A549 (cell line): Measurements from ENCODE around the gene PRKRA. TPM values are rescaled to one million over a fixed set of nuclear protein-coding genes. Genes with fewer than 3 reads are reported as not detected.

Experiments used
- ATAC-seq, 2 experiments: fragments of 200-7000 bp in 1 of 2; fragments of >200 bp in 1 of 2; cut with Nextera tagmentation in 1 of 2; cut with Tn5 transposase in 1 of 2; 3 replicates each; pipeline versions ENCODE4 v1.8.0 to v1.9.1; 2018 to 2020; ENCODE audit warnings: mild to moderate bottlenecking in 1 of 2, moderate library complexity in 1 of 2
- CTCF ChIA-PET: fragments of 300-600 bp; sonication (Branson Sonifier 250); formaldehyde crosslinking; extraction: SDS; loops from one replicate; lab custom pipeline; 2021; ENCODE audit warnings: antibody characterized with exemption, inconsistent platforms; lab: Yijun Ruan, JAX
- POLR2A ChIA-PET: fragments of 350-600 bp; formaldehyde crosslinking; extraction: SDS; loops from one replicate; lab custom pipeline; 2021; ENCODE audit warnings: antibody characterized with exemption, inconsistent platforms; lab: Yijun Ruan, JAX
- DNase-seq, 2 experiments: peaks; one replicate each; pipeline versions ENCODE4 v3.0.0 to v3.0.0-alpha.2; 2011 to 2016; ENCODE audit warnings: low read depth in 1 of 2, low spot score in 1 of 2
- FAIRE-seq: peaks from 2 replicates; lab custom pipeline; 2011; peaks lifted over from hg19 to GRCh38; lab: Jason Lieb, UNC
- H3K27ac ChIP-seq, 2 experiments: fragments of >200 bp; sonication (Bioruptor Twin); formaldehyde crosslinking; 3 replicates each; pipeline ENCODE4 v1.5.1; 2016 to 2017
- H3K4me1 ChIP-seq: fragments of >200 bp; sonication (Bioruptor Twin); formaldehyde crosslinking; 3 replicates; pipeline ENCODE4 v1.6.1; 2016
- H3K4me2 ChIP-seq: fragments of >200 bp; sonication (Bioruptor Twin); formaldehyde crosslinking; 3 replicates; pipeline ENCODE4 v1.6.1; 2016
- H3K4me3 ChIP-seq: fragments of >200 bp; sonication (Bioruptor Twin); formaldehyde crosslinking; 3 replicates; pipeline ENCODE4 v1.5.1; 2016
- H3K9me3 ChIP-seq: fragments of >200 bp; sonication (Bioruptor Twin); formaldehyde crosslinking; 3 replicates; pipeline ENCODE4 v1.6.1; 2016
- CBX8 ChIP-seq: fragments of 200-600 bp; sonication (generic); IDR thresholded peaks from 2 replicates; pipeline ENCODE4 v1.6.1; 2016
- CEBPB ChIP-seq, 2 experiments: fragments of >200 bp in 1 of 2; sonication (Bioruptor Twin) in 1 of 2; formaldehyde crosslinking in 1 of 2; IDR thresholded peaks; 2 replicates each; pipeline ENCODE4 v1.6.1; 2012 to 2016
- EHF ChIP-seq: fragments of 250-450 bp; sonication (Bioruptor Pico); IDR thresholded peaks from 2 replicates; pipeline ENCODE4 v1.5.0; 2020; ENCODE audit warnings: mild to moderate bottlenecking
- EHMT2 ChIP-seq: fragments of 200-600 bp; sonication (generic); IDR thresholded peaks from 2 replicates; pipeline ENCODE4 v1.6.1; 2016; ENCODE audit warnings: antibody characterized with exemption, low read depth, mild to moderate bottlenecking, moderate library complexity
- EP300 ChIP-seq, 2 experiments: fragments of >200 bp; sonication (Bioruptor Twin); formaldehyde crosslinking; IDR thresholded peaks; 2 replicates in 1 of 2; 3 replicates in 1 of 2; pipeline ENCODE4 v1.6.1; 2016 to 2017
- ESRRA ChIP-seq: fragments of 150-350 bp; IDR thresholded peaks from 2 replicates; pipeline ENCODE4 v1.6.1; 2014; ENCODE audit warnings: mild to moderate bottlenecking, low read length, borderline replicate concordance
- FOSB ChIP-seq: fragments of 250-450 bp; sonication (Bioruptor Pico); IDR thresholded peaks from 2 replicates; pipeline ENCODE4 v1.5.0; 2020; ENCODE audit warnings: mild to moderate bottlenecking, moderate library complexity
- FOSL2 ChIP-seq, 2 experiments: fragments of 450-650 bp in 1 of 2; fragments of >200 bp in 1 of 2; sonication (Bioruptor Twin) in 1 of 2; formaldehyde crosslinking; IDR thresholded peaks; 2 replicates each; pipeline versions ENCODE4 v1.5.0 to v1.6.1; 2016 to 2020; ENCODE audit warnings: mild to moderate bottlenecking in 1 of 2, moderate library complexity in 1 of 2
- GATA3 ChIP-seq: IDR thresholded peaks from 2 replicates; pipeline ENCODE4 v1.6.1; 2012; ENCODE audit warnings: borderline replicate concordance
- HEYL ChIP-seq: fragments of 250-450 bp; sonication (Bioruptor Pico); IDR thresholded peaks from 2 replicates; pipeline ENCODE4 v1.8.0; 2021; ENCODE audit warnings: mild to moderate bottlenecking, moderate library complexity
- MAFK ChIP-seq: fragments of 450-650 bp; IDR thresholded peaks from 2 replicates; pipeline ENCODE4 v1.6.1; 2014; ENCODE audit not compliant: partially characterized antibody
- MAZ ChIP-seq: fragments of 150-350 bp; IDR thresholded peaks from 2 replicates; pipeline ENCODE4 v1.6.1; 2014; ENCODE audit warnings: antibody characterized with exemption, low read depth, low read length, borderline replicate concordance
- NPAS2 ChIP-seq: fragments of 250-450 bp; sonication (Bioruptor Pico); IDR thresholded peaks from 2 replicates; pipeline ENCODE4 v1.8.0; 2022; ENCODE audit warnings: mild to moderate bottlenecking, moderate library complexity, borderline replicate concordance
- PHF8 ChIP-seq: fragments of 200-600 bp; sonication (generic); IDR thresholded peaks from 2 replicates; pipeline ENCODE4 v1.6.1; 2016; ENCODE audit warnings: low read depth, mild to moderate bottlenecking, antibody characterized with exemption, moderate library complexity, borderline replicate concordance
- POLR2A ChIP-seq: IDR thresholded peaks from 2 replicates; pipeline ENCODE4 v1.6.1; 2012; ENCODE audit warnings: mild to moderate bottlenecking, low read length
- TFCP2L1 ChIP-seq: fragments of 250-450 bp; sonication (Bioruptor Pico); IDR thresholded peaks from 2 replicates; pipeline ENCODE4 v1.5.0; 2021; ENCODE audit warnings: mild to moderate bottlenecking
- TP53 ChIP-seq: fragments of 250-450 bp; sonication (Bioruptor Pico); IDR thresholded peaks from 2 replicates; pipeline ENCODE4 v1.5.0; 2021; ENCODE audit warnings: mild to moderate bottlenecking, moderate library complexity
- ZNF302 ChIP-seq: fragments of 250-450 bp; sonication (Bioruptor Pico); IDR thresholded peaks from 2 replicates; pipeline ENCODE4 v1.9.0; 2021; ENCODE audit warnings: inconsistent platforms, mild to moderate bottlenecking, moderate library complexity
- ZSCAN20 ChIP-seq: fragments of 250-450 bp; sonication (Bioruptor Pico); IDR thresholded peaks from 2 replicates; pipeline ENCODE4 v1.8.0; 2022; ENCODE audit warnings: mild to moderate bottlenecking, moderate library complexity
- WGBS: methylation state at CpG from one replicate; pipeline ENCODE4 v1.1.6; 2017; ENCODE audit errors: missing lambda C conversion rate; 5-methylcytosine and 5-hydroxymethylcytosine counted together
- polyA plus RNA-seq, 4 experiments: library from polyadenylated mRNA; depleted of rRNA in 3 of 4; stranded (reverse); fragments of >200 nt; fragmentation: RNase III in 1 of 4; extraction: RNeasy Plus Mini Kit Qiagen cat#74134 plus additional on column Dnase treatment in 1 of 4; gene quantifications; 2 replicates in 3 of 4; 3 replicates in 1 of 4; pipeline ENCODE4 v1.2.3, GENCODE V29; 2011 to 2017
- TF ChIP-seq, protein P1 (sequence below): fragments of 200-600 bp; sonication (generic); IDR thresholded peaks from 2 replicates; pipeline ENCODE4 v1.6.1; 2016; ENCODE audit warnings: antibody characterized with exemption, mild to moderate bottlenecking, moderate library complexity
- TF ChIP-seq, protein P2 (sequence below): IDR thresholded peaks from 2 replicates; pipeline ENCODE4 v1.6.1; 2012
- TF ChIP-seq, protein P3 (sequence below): fragments of 250-450 bp; sonication (Bioruptor Pico); IDR thresholded peaks from 2 replicates; pipeline ENCODE4 v1.5.0; 2021; ENCODE audit warnings: mild to moderate bottlenecking, moderate library complexity, borderline replicate concordance
- TF ChIP-seq, protein P4 (sequence below): fragments of 450-650 bp; IDR thresholded peaks from 2 replicates; pipeline ENCODE4 v1.6.1; 2014; ENCODE audit warnings: antibody characterized with exemption

The PRKRA gene
- polyA plus RNA-seq, 2 of the 4 experiments (the other 2 are of a cell fraction) = 44.1 to 63.4 TPM

DNA sequence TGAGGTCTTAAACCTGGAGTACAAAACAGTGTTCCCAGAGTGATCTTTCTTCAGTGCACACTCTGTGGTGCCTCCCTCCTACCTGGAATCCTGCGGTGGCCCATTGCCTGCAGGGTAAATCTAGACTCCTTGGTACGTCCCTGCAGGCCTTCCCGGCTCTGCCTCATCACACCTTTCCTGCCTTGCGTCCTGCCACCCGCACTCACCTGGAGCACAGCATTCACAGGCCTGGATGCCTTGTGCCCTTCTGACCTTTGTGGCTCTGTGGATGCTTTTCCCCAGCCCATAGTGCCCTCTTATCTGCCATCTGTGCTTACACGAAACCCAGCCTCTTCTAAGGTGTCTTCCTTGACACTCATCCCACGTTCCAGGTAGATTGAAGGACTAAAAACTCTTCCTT lies 62.7 kb downstream of the PRKRA start:
- H3K4me3 ChIP-seq = no peak overlapping the region
- no peak for FAIRE-seq
- H3K27ac ChIP-seq = no peak overlapping the region
- WGBS = 78% methylated on average over 7 of the region's 7 CpGs
- no peak for TF ChIP-seq EHF (CRISPR knock-in tag)
- no peak for TF ChIP-seq NPAS2 (CRISPR knock-in tag)
- TF ChIP-seq EHMT2 = no peak
- TF ChIP-seq TP53 (CRISPR knock-in tag) = no peak
- no peak for TF ChIP-seq GATA3
- no peak for TF ChIP-seq EP300 (IDR thresholded peaks at IDR 0.05)
- TF ChIP-seq TFCP2L1 (CRISPR knock-in tag) = no peak
- TF ChIP-seq PHF8 = no peak
- TF ChIP-seq, protein P1, sequence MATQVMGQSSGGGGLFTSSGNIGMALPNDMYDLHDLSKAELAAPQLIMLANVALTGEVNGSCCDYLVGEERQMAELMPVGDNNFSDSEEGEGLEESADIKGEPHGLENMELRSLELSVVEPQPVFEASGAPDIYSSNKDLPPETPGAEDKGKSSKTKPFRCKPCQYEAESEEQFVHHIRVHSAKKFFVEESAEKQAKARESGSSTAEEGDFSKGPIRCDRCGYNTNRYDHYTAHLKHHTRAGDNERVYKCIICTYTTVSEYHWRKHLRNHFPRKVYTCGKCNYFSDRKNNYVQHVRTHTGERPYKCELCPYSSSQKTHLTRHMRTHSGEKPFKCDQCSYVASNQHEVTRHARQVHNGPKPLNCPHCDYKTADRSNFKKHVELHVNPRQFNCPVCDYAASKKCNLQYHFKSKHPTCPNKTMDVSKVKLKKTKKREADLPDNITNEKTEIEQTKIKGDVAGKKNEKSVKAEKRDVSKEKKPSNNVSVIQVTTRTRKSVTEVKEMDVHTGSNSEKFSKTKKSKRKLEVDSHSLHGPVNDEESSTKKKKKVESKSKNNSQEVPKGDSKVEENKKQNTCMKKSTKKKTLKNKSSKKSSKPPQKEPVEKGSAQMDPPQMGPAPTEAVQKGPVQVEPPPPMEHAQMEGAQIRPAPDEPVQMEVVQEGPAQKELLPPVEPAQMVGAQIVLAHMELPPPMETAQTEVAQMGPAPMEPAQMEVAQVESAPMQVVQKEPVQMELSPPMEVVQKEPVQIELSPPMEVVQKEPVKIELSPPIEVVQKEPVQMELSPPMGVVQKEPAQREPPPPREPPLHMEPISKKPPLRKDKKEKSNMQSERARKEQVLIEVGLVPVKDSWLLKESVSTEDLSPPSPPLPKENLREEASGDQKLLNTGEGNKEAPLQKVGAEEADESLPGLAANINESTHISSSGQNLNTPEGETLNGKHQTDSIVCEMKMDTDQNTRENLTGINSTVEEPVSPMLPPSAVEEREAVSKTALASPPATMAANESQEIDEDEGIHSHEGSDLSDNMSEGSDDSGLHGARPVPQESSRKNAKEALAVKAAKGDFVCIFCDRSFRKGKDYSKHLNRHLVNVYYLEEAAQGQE = no peak
- TF ChIP-seq MAFK = no peak
- TF ChIP-seq FOSB (CRISPR knock-in tag) = no peak
- TF ChIP-seq ESRRA = no peak
- no peak for TF ChIP-seq HEYL (CRISPR knock-in tag)
- no peak for TF ChIP-seq FOSL2 (IDR thresholded peaks at IDR 0.05)
- TF ChIP-seq FOSL2 (CRISPR knock-in tag; IDR thresholded peaks at IDR 0.05) = no peak
- TF ChIP-seq ZSCAN20 (CRISPR knock-in tag) = no peak
- TF ChIP-seq MAZ = no peak
- ATAC-seq = no peak
- no peak overlapping the region for H3K4me2 ChIP-seq
- H3K9me3 ChIP-seq = no peaks in the 10 kb centered on the region
- no peaks in the 10 kb centered on the region for H3K4me1 ChIP-seq
- ChIA-PET CTCF (interaction anchor here (1.8 kb wide), 1 partner anchor 26 kb away, joined by 4 read pairs; no protein-coding TSS in a partner anchor), POLR2A (no interaction called here)
- DNase-seq = no peak

DNA sequence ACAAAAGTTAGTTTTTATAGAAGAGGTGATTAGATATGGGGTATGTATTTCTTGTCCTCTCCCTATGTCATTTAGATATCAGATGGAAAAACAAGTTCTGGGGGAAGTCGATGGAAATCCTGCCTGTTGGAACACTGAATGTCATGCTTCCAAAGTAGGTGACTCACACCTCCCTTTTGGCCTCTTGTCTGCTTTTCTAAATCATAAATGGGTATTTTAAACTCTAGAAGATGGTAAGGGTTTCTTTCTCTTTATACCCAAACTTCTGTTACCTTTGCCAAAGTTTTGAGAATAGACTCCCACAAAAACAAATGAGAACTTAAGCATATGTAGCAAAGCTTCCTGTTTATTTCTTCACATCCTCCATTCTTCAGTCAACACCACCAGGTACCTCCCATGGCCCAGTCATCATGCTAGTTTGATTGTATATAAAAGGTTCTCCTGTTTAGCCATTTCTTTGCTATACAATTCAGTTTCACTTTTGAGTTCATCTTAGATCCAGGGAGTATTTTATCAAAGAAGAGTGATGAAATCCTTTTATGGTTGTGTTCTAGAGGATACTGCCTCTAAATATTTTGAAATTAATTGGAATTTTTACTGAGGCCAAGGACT lies 63.9 kb downstream of the PRKRA start:
- Histone ChIP-seq H3K9me3 (no peaks in the 10 kb centered on the region), H3K4me3 (no peak overlapping the region), H3K4me2 (no peak overlapping the region), H3K27ac (no peak overlapping the region), H3K4me1 (no peaks in the 10 kb centered on the region)
- DNase-seq (no peak), FAIRE-seq (no peak), ATAC-seq (no peak)
- POLR2A ChIA-PET = no interaction called here
- 23% methylated on average over 1 of the region's 1 CpG for WGBS
- no peak for TF ChIP-seq ZNF302
- TF ChIP-seq, protein P2, sequence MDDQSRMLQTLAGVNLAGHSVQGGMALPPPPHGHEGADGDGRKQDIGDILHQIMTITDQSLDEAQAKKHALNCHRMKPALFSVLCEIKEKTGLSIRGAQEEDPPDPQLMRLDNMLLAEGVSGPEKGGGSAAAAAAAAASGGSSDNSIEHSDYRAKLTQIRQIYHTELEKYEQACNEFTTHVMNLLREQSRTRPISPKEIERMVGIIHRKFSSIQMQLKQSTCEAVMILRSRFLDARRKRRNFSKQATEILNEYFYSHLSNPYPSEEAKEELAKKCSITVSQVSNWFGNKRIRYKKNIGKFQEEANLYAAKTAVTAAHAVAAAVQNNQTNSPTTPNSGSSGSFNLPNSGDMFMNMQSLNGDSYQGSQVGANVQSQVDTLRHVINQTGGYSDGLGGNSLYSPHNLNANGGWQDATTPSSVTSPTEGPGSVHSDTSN = no peak
- TF ChIP-seq EP300 (IDR thresholded peaks at IDR 0.05) = no peak
- TF ChIP-seq CEBPB (IDR thresholded peaks at IDR 0.05) = no peak
- TF ChIP-seq, protein P3, sequence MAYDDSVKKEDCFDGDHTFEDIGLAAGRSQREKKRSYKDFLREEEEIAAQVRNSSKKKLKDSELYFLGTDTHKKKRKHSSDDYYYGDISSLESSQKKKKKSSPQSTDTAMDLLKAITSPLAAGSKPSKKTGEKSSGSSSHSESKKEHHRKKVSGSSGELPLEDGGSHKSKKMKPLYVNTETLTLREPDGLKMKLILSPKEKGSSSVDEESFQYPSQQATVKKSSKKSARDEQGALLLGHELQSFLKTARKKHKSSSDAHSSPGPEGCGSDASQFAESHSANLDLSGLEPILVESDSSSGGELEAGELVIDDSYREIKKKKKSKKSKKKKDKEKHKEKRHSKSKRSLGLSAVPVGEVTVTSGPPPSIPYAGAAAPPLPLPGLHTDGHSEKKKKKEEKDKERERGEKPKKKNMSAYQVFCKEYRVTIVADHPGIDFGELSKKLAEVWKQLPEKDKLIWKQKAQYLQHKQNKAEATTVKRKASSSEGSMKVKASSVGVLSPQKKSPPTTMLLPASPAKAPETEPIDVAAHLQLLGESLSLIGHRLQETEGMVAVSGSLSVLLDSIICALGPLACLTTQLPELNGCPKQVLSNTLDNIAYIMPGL (CRISPR knock-in tag) = no peak
- TF ChIP-seq, protein P4, sequence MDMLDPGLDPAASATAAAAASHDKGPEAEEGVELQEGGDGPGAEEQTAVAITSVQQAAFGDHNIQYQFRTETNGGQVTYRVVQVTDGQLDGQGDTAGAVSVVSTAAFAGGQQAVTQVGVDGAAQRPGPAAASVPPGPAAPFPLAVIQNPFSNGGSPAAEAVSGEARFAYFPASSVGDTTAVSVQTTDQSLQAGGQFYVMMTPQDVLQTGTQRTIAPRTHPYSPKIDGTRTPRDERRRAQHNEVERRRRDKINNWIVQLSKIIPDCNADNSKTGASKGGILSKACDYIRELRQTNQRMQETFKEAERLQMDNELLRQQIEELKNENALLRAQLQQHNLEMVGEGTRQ = no peak
- no peak for TF ChIP-seq TP53 (CRISPR knock-in tag)
- no peak for TF ChIP-seq FOSB (CRISPR knock-in tag)
- TF ChIP-seq POLR2A = no peak
- no peak for TF ChIP-seq EHMT2
- no peak for TF ChIP-seq GATA3
- TF ChIP-seq CBX8 = no peak
- CTCF ChIA-PET = interaction anchor here (1.8 kb wide), 1 partner anchor 28 kb away, joined by 4 read pairs; no protein-coding TSS in a partner anchor
